Endothelial cell of umbilical vein (primary cell): Measurements from ENCODE around the gene DIS3L2. TPM values are rescaled to one million over a fixed set of nuclear protein-coding genes. Genes with fewer than 3 reads are reported as not detected.

ENCODE experiments used
- BruUV-seq: library from RNA; stranded (reverse); fragments of 400-500 nt; replicated peaks from 2 replicates; lab custom pipeline; 2021; lab: Mats Ljungman, UMichigan
- CTCF ChIA-PET: fragments of 300-600, 350-600 bp; sonication (Branson Sonifier 250); formaldehyde crosslinking; loops from one replicate; lab custom pipeline; 2021; ENCODE audit warnings: antibody characterized with exemption, inconsistent platforms; lab: Charles Lee
- POLR2A ChIA-PET: fragments of 300-600, 350-600 bp; sonication (Branson Sonifier 250); formaldehyde crosslinking; loops from one replicate; lab custom pipeline; 2021; ENCODE audit warnings: antibody characterized with exemption, inconsistent platforms; lab: Charles Lee
- DNase-seq: peaks from one replicate; pipeline ENCODE4 v3.0.0-alpha.2; 2011; ENCODE audit warnings: low read depth, low spot score
- FAIRE-seq: peaks from 2 replicates; lab custom pipeline; 2011; peaks lifted over from hg19 to GRCh38; lab: Jason Lieb, UNC
- H2AFZ ChIP-seq: 2 replicates; pipeline ENCODE4 v1.6.0; 2012; ENCODE audit warnings: low read depth, low read length, control low read depth, inconsistent platforms
- H3K27ac ChIP-seq: 2 replicates; pipeline ENCODE4 v1.5.1; 2011; ENCODE audit warnings: low read depth, mild to moderate bottlenecking, control low read depth, low read length, moderate library complexity; ENCODE audit not compliant: insufficient read depth
- H3K27me3 ChIP-seq, 2 experiments: 2 replicates each; pipeline versions ENCODE4 v1.6.0 to v1.6.1; 2011; ENCODE audit warnings: low read length in 2 of 2, mixed read lengths in 1 of 2; ENCODE audit not compliant: control insufficient read depth in 2 of 2, insufficient read depth in 2 of 2
- H3K36me3 ChIP-seq, 2 experiments: 2 replicates in 1 of 2; 3 replicates in 1 of 2; pipeline ENCODE4 v1.5.1; 2011; ENCODE audit warnings: low read length in 2 of 2, mild to moderate bottlenecking in 1 of 2, moderate library complexity in 1 of 2; ENCODE audit not compliant: control insufficient read depth in 2 of 2, insufficient read depth in 2 of 2; ENCODE audit errors: extremely low read depth in 1 of 2
- H3K4me1 ChIP-seq: 3 replicates; pipeline ENCODE4 v1.5.1; 2011; ENCODE audit warnings: mild to moderate bottlenecking, low read length; ENCODE audit not compliant: control insufficient read depth, insufficient read depth; ENCODE audit errors: extremely low read depth
- H3K4me2 ChIP-seq: 2 replicates; pipeline ENCODE4 v1.6.1; 2011; ENCODE audit warnings: low read length, control low read depth, mixed read lengths; ENCODE audit not compliant: insufficient read depth
- H3K4me3 ChIP-seq, 3 experiments: fragments of 200-600 bp in 1 of 3; sonication (generic), shearing (Covaris generic) in 1 of 3; replicated peaks in 1 of 3; 2 replicates each; pipeline ENCODE4 v1.5.1; 2011 to 2016; ENCODE audit warnings: control low read depth in 3 of 3, low read length in 3 of 3, mild to moderate bottlenecking in 2 of 3, inconsistent platforms in 1 of 3, low read depth in 1 of 3, moderate library complexity in 1 of 3; ENCODE audit not compliant: insufficient read depth in 1 of 3
- H3K79me2 ChIP-seq: 2 replicates; pipeline ENCODE4 v1.6.0; 2012; ENCODE audit warnings: low read length, inconsistent platforms; ENCODE audit not compliant: control insufficient read depth, insufficient read depth
- H3K9ac ChIP-seq: replicated peaks from 2 replicates; pipeline ENCODE3; 2011; ENCODE audit warnings: low read length, control low read depth; ENCODE audit not compliant: insufficient read depth; ENCODE audit errors: extremely low read depth
- H3K9me1 ChIP-seq: replicated peaks from 3 replicates; pipeline ENCODE4 v1.6.0; 2011; ENCODE audit warnings: mild to moderate bottlenecking, low read length; ENCODE audit not compliant: control insufficient read depth, insufficient read depth; ENCODE audit errors: extremely low read depth
- H3K9me3 ChIP-seq: replicated peaks from 2 replicates; pipeline ENCODE4 v1.5.1; 2012; ENCODE audit warnings: low read length, inconsistent platforms; ENCODE audit not compliant: control insufficient read depth, insufficient read depth
- H4K20me1 ChIP-seq: replicated peaks from 2 replicates; pipeline ENCODE3; 2011; ENCODE audit warnings: mild to moderate bottlenecking, low read length; ENCODE audit not compliant: control insufficient read depth, insufficient read depth; ENCODE audit errors: extremely low read depth
- EZH2 ChIP-seq: IDR thresholded peaks from 2 replicates; pipeline ENCODE4 v1.6.1; 2012; ENCODE audit warnings: borderline replicate concordance, low read depth, mild to moderate bottlenecking, moderate library complexity, low read length, inconsistent platforms; ENCODE audit not compliant: severe bottlenecking
- FOS ChIP-seq: IDR thresholded peaks from 2 replicates; pipeline ENCODE4 v1.6.1; 2011; ENCODE audit warnings: mild to moderate bottlenecking, low read length, moderate library complexity, borderline replicate concordance; ENCODE audit not compliant: insufficient read depth
- GATA2 ChIP-seq: IDR thresholded peaks from 2 replicates; pipeline ENCODE4 v1.7.0; 2011; ENCODE audit warnings: low read depth, mild to moderate bottlenecking, moderate library complexity, mixed read lengths, low read length; ENCODE audit not compliant: insufficient read length, insufficient read depth
- JUN ChIP-seq: IDR thresholded peaks from 2 replicates; pipeline ENCODE4 v1.6.1; 2011; ENCODE audit warnings: borderline replicate concordance, low read depth; ENCODE audit not compliant: insufficient read length, insufficient read depth
- MYC ChIP-seq: IDR thresholded peaks from one replicate; pipeline ENCODE4 v1.6.1; 2011; ENCODE audit warnings: mild to moderate bottlenecking, low read depth, low read length
- POLR2A ChIP-seq: IDR thresholded peaks from 2 replicates; pipeline ENCODE4 v1.6.1; 2012; ENCODE audit warnings: low read depth, mild to moderate bottlenecking, control low read depth, low read length
- POLR2AphosphoS5 ChIP-seq: IDR thresholded peaks from 2 replicates; pipeline ENCODE4 v1.6.1; 2012; ENCODE audit warnings: low read depth, mild to moderate bottlenecking, control low read depth, low read length, moderate library complexity; ENCODE audit not compliant: insufficient read depth
- dilution Hi-C: fragments of 300-500 bp; cut with MboI; formaldehyde crosslinking; loops from one replicate; pipeline ENCODE4 v1.15.0; 2019; ENCODE audit warnings: low sequenced_read_pairs; ENCODE audit not compliant: extremely low pct_ligation_motif_present
- intact Hi-C: fragments of 100-400 bp; cut with micrococcal nuclease; formaldehyde crosslinking; loops from one replicate; pipeline ENCODE4 v1.10.0; 2022
- polyA plus RNA-seq, 4 experiments: library from polyadenylated mRNA; depleted of rRNA in 3 of 4; stranded (reverse) in 3 of 4; unstranded in 1 of 4; fragments of >200 nt; gene quantifications; 2 replicates each; pipeline versions ENCODE4 v1.2.1 to v1.2.3, GENCODE V29; 2011 to 2012; ENCODE audit warnings: missing spikeins in 1 of 4
- total RNA-seq: library from RNA; stranded (reverse); gene quantifications from 2 replicates; pipeline ENCODE4 v1.2.3, GENCODE V29; 2021
- TF ChIP-seq, protein P1 (sequence below): IDR thresholded peaks from 2 replicates; pipeline ENCODE4 v1.6.1; 2011; ENCODE audit not compliant: insufficient read depth, insufficient read length
- TF ChIP-seq, protein P2 (sequence below), 2 donors: IDR thresholded peaks; 1 replicate in 1 of 2; 2 replicates in 1 of 2; pipeline ENCODE4 v1.5.1; 2011; ENCODE audit warnings: low read length in 2 of 2, mild to moderate bottlenecking in 2 of 2, moderate library complexity in 2 of 2, control low read depth in 1 of 2, inconsistent platforms in 1 of 2, low read depth in 1 of 2; ENCODE audit not compliant: insufficient read depth in 1 of 2; ENCODE audit errors: extremely low read depth in 1 of 2

The DIS3L2 gene
- total and polyA plus RNA-seq, 2 donors (not counting 3 experiments of a cell fraction or from before 2014, with no cell fraction given): 14.6 to 31.2 TPM

GRCh38 chr2:232341739-232342126 lies 380.2 kb downstream of the DIS3L2 start:
- intact Hi-C loops: no loop called here
- TF ChIP-seq GATA2: no peak
- TF ChIP-seq, protein P1, sequence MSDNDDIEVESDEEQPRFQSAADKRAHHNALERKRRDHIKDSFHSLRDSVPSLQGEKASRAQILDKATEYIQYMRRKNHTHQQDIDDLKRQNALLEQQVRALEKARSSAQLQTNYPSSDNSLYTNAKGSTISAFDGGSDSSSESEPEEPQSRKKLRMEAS: no peak
- TF ChIP-seq, protein P2, sequence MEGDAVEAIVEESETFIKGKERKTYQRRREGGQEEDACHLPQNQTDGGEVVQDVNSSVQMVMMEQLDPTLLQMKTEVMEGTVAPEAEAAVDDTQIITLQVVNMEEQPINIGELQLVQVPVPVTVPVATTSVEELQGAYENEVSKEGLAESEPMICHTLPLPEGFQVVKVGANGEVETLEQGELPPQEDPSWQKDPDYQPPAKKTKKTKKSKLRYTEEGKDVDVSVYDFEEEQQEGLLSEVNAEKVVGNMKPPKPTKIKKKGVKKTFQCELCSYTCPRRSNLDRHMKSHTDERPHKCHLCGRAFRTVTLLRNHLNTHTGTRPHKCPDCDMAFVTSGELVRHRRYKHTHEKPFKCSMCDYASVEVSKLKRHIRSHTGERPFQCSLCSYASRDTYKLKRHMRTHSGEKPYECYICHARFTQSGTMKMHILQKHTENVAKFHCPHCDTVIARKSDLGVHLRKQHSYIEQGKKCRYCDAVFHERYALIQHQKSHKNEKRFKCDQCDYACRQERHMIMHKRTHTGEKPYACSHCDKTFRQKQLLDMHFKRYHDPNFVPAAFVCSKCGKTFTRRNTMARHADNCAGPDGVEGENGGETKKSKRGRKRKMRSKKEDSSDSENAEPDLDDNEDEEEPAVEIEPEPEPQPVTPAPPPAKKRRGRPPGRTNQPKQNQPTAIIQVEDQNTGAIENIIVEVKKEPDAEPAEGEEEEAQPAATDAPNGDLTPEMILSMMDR (IDR thresholded peaks at IDR 0.05; ENCODE audit: extremely low read depth in 1 of 2, insufficient read depth in 1 of 2, low read depth in 1 of 2, low read length in 2 of 2): no peak
- no peak for TF ChIP-seq POLR2A
- TF ChIP-seq MYC: no peak
- TF ChIP-seq POLR2AphosphoS5: no peak
- no peak for TF ChIP-seq EZH2
- TF ChIP-seq JUN: no peak
- TF ChIP-seq FOS: no peak

More at GRCh38 chr2:232341739-232342126, 380.2 kb downstream of the DIS3L2 start:
- POLR2A ChIA-PET: no interaction called here
- CTCF ChIA-PET: interaction anchor here (0.8 to 1.5 kb wide), 3 partner anchors 416 to 441 kb away, joined by 3 to 4 read pairs (median 3); no protein-coding TSS in a partner anchor
- no peak overlapping the region for H2AFZ ChIP-seq
- no peaks in the 10 kb centered on the region for H3K79me2 ChIP-seq
- dilution Hi-C loops: no loop called here
- no peaks in the 10 kb centered on the region for H4K20me1 ChIP-seq
- no peak overlapping the region for H3K4me2 ChIP-seq
- H3K9me3 ChIP-seq: no peaks in the 10 kb centered on the region
- H3K36me3 ChIP-seq: no peaks in the 10 kb centered on the region
- no peak for FAIRE-seq
- H3K9ac ChIP-seq: no peak overlapping the region
- H3K27me3 ChIP-seq: no peaks in the 10 kb centered on the region
- H3K4me3 ChIP-seq: no peak overlapping the region
- H3K4me1 ChIP-seq: no peaks in the 10 kb centered on the region
- no TSS peak for BruUV-seq
- H3K9me1 ChIP-seq: no peaks in the 10 kb centered on the region
- no peak for DNase-seq
- no peak overlapping the region for H3K27ac ChIP-seq
